Psoas muscle (tissue), 8 donors: ENCODE results near the gene NUTF2. TPM values are rescaled to one million over a fixed set of nuclear protein-coding genes. Genes with fewer than 3 reads are reported as not detected.

Source experiments
- ATAC-seq, 4 donors: fragments of 200-7000 bp; cut with Tn5 transposase; one replicate each; pipeline ENCODE4 v1.9.1; 2020; ENCODE audit warnings: moderate library complexity in 3 of 4, mild to moderate bottlenecking in 2 of 4
- DNase-seq, 2 donors: peaks; one replicate each; pipeline ENCODE4 v3.0.0-alpha.2; 2020
- H3K27ac ChIP-seq: fragments of 200-600 bp; one replicate; pipeline ENCODE4 v1.8.0; 2022
- H3K27me3 ChIP-seq, 3 donors: fragments of 200-600 bp in 1 of 3; one replicate each; pipeline versions ENCODE4 v1.6.1 to v1.8.0; 2013 to 2022; ENCODE audit warnings: low read length in 2 of 3, mild to moderate bottlenecking in 2 of 3, moderate library complexity in 1 of 3; ENCODE audit not compliant: insufficient read depth in 3 of 3
- H3K36me3 ChIP-seq, 2 donors: fragments of 200-600 bp in 1 of 2; one replicate each; pipeline versions ENCODE4 v1.6.1 to v1.8.0; 2013 to 2022; ENCODE audit warnings: low read depth in 1 of 2, mild to moderate bottlenecking in 1 of 2, moderate library complexity in 1 of 2; ENCODE audit not compliant: insufficient read depth in 1 of 2
- H3K4me1 ChIP-seq: fragments of 200-600 bp; one replicate; pipeline ENCODE4 v1.8.0; 2022
- H3K4me3 ChIP-seq: fragments of 200-600 bp; one replicate; pipeline ENCODE4 v1.8.0; 2022; ENCODE audit warnings: mild to moderate bottlenecking
- H3K9me3 ChIP-seq: fragments of 200-600 bp; one replicate; pipeline ENCODE4 v1.8.0; 2022
- CTCF ChIP-seq: fragments of 200-600 bp; IDR thresholded peaks from one replicate; pipeline ENCODE4 v1.8.0; 2022; ENCODE audit warnings: antibody characterized with exemption
- WGBS, 3 donors: extraction: QIAGEN DNeasy Blood & Tissue Kit; methylation state at CpG; one replicate each; pipeline versions ENCODE4 v1.1.6 to v1.1.7; 2013; 5-methylcytosine and 5-hydroxymethylcytosine counted together
- intact Hi-C, 2 donors: fragments of 100-400 bp; cut with DNase I; formaldehyde crosslinking; loops; one replicate each; pipeline versions ENCODE4 v1.11.0 to v1.14.2; 2022
- polyA plus RNA-seq, 3 donors: library from polyadenylated mRNA; stranded (reverse); fragments of 200-250 nt; gene quantifications; one replicate each; pipeline ENCODE4 v1.2.3, GENCODE V29; 2013
- total RNA-seq, 4 donors: library from RNA; stranded (reverse); fragmentation: NEBNext Ultra II Directional in 2 of 4; extraction: Animal tissue kit (Norgen Biotek cat#: 25700) in 2 of 4; gene quantifications; one replicate each; pipeline versions ENCODE4 v1.2.1 to v1.2.4, GENCODE V29; 2021 to 2023
- donor health status: healthy with polysubstance abuse.
- donor health status: DM: no; HTN: no; CAD: no; lungs with moderate emphysema.
- donor health status: Bipolar disorder and iron deficiency.
- donor health status: healthy.
- donor health status: DM: yes; HTN: yes; CAD: no.
- donor health status: DM: no; HTN: no; CAD: no.
- donor health status: DM: no; HTN: no; CAD: no.
- donor health status: DM: yes; HTN: yes; CAD: no.

The NUTF2 gene
- total and polyA plus RNA-seq, 7 donors, result 77.4 to 170 (median 104) TPM

- ATAC-seq (no peak), DNase-seq (no peak)
- intact Hi-C loops, result no loop called here
- peaks cover 0 to 19% of the 10 kb centered on the region in 2 donors for H3K36me3 ChIP-seq
- H3K4me3 ChIP-seq, result no peak overlapping the region
- H3K9me3 ChIP-seq, result no peaks in the 10 kb centered on the region
- H3K4me1 ChIP-seq, result peaks cover 48% of the 10 kb centered on the region
- no peak for TF ChIP-seq CTCF
- H3K27me3 ChIP-seq, result no peaks in the 10 kb centered on the region
- 94 to 98% (median 98%) methylated on average over 3 of the region's 3 CpGs for WGBS, 3 donors
- no peak overlapping the region for H3K27ac ChIP-seq
These were observed 6.9 kb downstream of the NUTF2 start for GRCh38 chr16:67853670-67854069.

DNA sequence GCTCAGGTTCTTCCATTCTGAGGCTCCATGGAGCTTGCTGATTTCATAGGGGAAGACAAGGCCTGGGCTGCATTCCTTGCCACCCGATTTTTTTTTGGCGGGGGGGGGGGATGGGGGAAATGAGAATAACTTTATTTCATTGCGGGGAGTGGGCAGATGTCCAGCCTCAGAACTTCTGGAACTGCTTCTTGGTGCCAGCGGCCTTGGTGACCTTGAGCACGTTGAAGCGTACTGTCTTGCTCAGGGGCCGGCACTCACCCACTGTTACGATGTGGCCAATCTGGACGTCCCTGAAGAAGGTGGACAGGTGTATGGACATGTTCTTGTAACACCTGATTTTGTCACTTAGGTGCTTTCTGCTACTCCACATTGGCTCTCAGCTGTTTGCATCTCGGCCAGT, 9.1 kb downstream of the NUTF2 start:
- Histone ChIP-seq H3K4me1 (peaks cover 61% of the 10 kb centered on the region), H3K27ac (peak overlapping the region; percentile 87), H3K36me3 (peaks cover 0 to 22% of the 10 kb centered on the region in 2 donors), H3K4me3 (no peak overlapping the region), H3K27me3 (no peaks in the 10 kb centered on the region), H3K9me3 (no peaks in the 10 kb centered on the region)
- no peak for TF ChIP-seq CTCF
- DNase-seq (peak in 1 of 2 donors; percentile 49), ATAC-seq (no peak)
- intact Hi-C loops, result no loop called here
- 40 to 44% (median 42%) methylated on average over 9 to 10 of the region's 10 CpGs for WGBS, 3 donors

- no peaks in the 10 kb centered on the region for H3K27me3 ChIP-seq
- H3K36me3 ChIP-seq, result peaks cover 0 to 17% of the 10 kb centered on the region in 2 donors
- peak overlapping the region; percentile 87 for H3K27ac ChIP-seq
- peaks cover 74% of the 10 kb centered on the region for H3K4me1 ChIP-seq
- H3K9me3 ChIP-seq, result no peaks in the 10 kb centered on the region
- DNase-seq (peak in 1 of 2 donors; percentile 47), ATAC-seq (no peak)
- WGBS, 3 donors, result 74 to 84% (median 81%) methylated on average over 5 of the region's 5 CpGs
- intact Hi-C loops, result no loop called here
- TF ChIP-seq CTCF, result no peak
- no peak overlapping the region for H3K4me3 ChIP-seq
These were observed 10.3 kb downstream of the NUTF2 start for GRCh38 chr16:67856927-67857546.

DNA sequence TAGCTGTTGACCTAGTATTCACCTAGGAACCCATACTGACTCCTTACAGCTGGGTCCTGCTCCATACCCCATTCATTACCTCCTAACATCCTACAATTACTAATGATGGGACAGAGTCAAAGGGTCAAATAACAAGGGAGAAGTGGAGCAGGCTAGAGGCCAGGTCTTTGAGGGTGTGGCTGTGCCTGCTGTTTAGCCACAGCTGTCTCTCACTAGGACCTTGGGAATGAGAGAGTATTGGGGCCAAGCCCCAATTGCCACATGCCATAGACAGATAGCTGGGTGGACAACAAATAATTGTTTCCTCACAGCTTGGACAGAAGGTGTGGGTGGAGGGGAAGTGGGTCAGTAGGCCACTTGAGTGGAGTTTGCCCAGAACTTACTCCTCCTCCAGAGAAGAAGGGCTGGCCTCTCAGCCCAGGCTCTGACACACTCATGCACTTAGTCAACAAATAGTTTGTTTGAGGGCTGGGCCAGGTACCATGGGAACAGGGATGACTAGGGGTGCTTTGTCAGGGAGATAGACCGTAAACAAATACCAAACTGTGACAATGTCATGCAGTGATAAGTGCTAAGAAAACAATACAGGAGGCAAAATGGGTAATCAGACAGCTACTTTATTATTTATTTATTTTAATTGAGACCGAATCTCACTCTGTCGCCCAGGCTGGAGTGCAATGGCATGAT, 11.0 kb downstream of the NUTF2 start:
- peak; percentile 91 to 95 (median 92) for ATAC-seq
- H3K4me1 ChIP-seq, result peaks cover 80% of the 10 kb centered on the region
- H3K27ac ChIP-seq, result peak overlapping the region; percentile 87
- intact Hi-C loops, result no loop called here
- peak; percentile 83 to 92 for DNase-seq
- TF ChIP-seq CTCF, result no peak
- no peaks in the 10 kb centered on the region for H3K27me3 ChIP-seq
- H3K4me3 ChIP-seq, result no peak overlapping the region
- H3K36me3 ChIP-seq, result peaks cover 0 to 17% of the 10 kb centered on the region in 2 donors
- H3K9me3 ChIP-seq, result no peaks in the 10 kb centered on the region
- WGBS, 3 donors, result 20 to 33% (median 23%) methylated on average over 3 of the region's 3 CpGs
